ENCODE results near the gene KRTAP5-10.
"Not testable (repeated sequence)": the region's sequence is repeated elsewhere in the genome, so short reads cannot be mapped to it uniquely, and the experiment has no call there.

The KRTAP5-10 gene

GRCh38 chr11:71613931-71614330 is 48.6 kb downstream of the KRTAP5-10 start:
- DNase-seq = not testable (repeated sequence)

DNA sequence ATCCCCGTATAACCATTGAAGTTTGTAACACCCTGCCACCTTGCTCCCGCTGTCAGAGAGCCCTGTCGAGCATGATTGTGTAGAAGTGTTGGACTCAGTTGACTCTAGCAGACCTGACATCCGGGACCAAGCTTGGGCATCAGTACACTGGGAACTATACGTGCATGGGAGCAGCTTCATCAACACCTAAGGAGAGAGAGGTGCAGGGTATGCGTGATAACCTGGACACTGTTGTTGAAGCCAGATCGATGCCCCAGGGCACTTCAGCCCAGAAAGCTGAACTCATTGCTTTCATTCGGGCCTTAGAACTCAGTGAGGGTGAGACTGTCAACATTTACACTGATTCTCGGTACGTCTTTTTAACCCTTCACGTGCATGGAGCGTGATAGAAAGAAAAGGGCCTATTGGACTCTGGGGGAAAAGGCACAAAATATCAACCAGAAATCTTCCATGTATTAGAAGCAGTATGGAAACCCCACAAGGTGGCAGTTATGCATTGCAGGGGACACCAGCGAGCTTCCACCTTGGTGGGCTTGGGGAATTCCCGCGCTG is 49.1 kb downstream of the KRTAP5-10 start:
- not testable (repeated sequence) for DNase-seq

DNA sequence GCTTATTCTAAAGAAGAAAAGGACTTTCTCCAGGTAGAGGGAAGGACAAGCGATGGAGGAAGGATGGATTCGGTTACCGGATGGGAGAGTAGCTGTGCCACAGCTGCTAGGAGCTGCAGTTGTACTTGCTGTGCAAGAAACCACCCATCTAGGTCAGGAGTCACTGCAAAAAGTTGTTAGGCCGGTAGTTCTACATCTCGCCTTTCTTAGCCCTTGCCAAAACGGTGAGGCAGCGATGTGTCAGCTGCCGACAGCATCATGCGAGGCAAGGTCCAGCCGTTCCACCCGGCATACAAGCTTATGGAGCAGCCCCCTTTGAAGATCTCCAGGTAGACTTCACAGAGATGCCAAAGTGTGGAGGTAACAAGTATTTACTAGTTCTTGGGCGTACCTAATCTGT is 49.6 kb downstream of the KRTAP5-10 start:
- DNase-seq = not testable (repeated sequence)

Measured in NCI-H2081 (cell line).